ENCODE results near the gene PROM1.

DNA sequence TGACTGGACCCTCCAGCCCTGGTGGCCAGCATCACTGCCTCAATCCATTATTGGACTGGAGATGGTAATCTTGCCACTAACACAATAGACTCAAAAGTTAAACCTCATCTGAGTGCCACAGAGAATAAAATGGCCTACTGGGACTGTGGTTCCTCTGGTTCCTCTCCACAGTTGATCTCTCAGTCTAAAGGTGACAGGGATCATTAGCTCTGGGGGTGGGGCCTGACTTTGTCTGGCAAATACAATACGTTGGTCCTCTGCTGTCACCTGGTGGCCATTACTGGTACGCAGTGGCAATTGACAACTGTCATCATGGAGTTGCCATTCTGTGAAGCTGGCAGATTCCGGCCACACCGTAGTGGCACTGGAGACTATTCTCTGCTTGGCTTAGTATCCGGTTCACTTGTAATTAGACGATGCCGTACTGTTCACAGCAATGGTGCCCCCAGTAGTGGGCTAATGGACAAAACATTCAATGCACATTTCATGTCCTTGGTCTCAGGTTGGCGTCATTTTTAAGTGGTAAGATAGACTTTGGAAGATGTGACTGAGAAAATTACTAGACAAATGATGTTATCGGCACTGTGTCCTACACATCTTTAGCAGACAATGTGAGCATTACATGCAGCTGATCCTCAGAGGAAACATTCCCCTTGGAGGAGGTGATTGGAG, 127.5 kb downstream of the PROM1 start:
- TF ChIP-seq, protein P1, sequence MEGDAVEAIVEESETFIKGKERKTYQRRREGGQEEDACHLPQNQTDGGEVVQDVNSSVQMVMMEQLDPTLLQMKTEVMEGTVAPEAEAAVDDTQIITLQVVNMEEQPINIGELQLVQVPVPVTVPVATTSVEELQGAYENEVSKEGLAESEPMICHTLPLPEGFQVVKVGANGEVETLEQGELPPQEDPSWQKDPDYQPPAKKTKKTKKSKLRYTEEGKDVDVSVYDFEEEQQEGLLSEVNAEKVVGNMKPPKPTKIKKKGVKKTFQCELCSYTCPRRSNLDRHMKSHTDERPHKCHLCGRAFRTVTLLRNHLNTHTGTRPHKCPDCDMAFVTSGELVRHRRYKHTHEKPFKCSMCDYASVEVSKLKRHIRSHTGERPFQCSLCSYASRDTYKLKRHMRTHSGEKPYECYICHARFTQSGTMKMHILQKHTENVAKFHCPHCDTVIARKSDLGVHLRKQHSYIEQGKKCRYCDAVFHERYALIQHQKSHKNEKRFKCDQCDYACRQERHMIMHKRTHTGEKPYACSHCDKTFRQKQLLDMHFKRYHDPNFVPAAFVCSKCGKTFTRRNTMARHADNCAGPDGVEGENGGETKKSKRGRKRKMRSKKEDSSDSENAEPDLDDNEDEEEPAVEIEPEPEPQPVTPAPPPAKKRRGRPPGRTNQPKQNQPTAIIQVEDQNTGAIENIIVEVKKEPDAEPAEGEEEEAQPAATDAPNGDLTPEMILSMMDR (conservative IDR thresholded peaks at IDR 0.05 in 1 of 2, IDR thresholded peaks at IDR 0.05 in 1 of 2; ENCODE audit: low read depth in 1 of 2, low read length in 2 of 2) = peak; percentile 97 to 99
- TF ChIP-seq EZH2 (IDR thresholded peaks at IDR 0.05; ENCODE audit: low read length, missing control alignments) = no peak

All from fibroblast of lung (primary cell).